Urothelium cell line (cell line): ENCODE measurements around the gene CLIC4.
"Not testable (repeated sequence)": the region's sequence is repeated elsewhere in the genome, so short reads cannot be mapped to it uniquely, and the experiment has no call there.

ENCODE experiments used
- DNase-seq: peaks from one replicate; pipeline ENCODE4 v3.0.0; 2011; ENCODE audit warnings: low spot score, mixed read lengths
- FAIRE-seq: peaks from 2 replicates; lab custom pipeline; 2011; peaks lifted over from hg19 to GRCh38; lab: Jason Lieb, UNC

CLIC4 gene

DNA sequence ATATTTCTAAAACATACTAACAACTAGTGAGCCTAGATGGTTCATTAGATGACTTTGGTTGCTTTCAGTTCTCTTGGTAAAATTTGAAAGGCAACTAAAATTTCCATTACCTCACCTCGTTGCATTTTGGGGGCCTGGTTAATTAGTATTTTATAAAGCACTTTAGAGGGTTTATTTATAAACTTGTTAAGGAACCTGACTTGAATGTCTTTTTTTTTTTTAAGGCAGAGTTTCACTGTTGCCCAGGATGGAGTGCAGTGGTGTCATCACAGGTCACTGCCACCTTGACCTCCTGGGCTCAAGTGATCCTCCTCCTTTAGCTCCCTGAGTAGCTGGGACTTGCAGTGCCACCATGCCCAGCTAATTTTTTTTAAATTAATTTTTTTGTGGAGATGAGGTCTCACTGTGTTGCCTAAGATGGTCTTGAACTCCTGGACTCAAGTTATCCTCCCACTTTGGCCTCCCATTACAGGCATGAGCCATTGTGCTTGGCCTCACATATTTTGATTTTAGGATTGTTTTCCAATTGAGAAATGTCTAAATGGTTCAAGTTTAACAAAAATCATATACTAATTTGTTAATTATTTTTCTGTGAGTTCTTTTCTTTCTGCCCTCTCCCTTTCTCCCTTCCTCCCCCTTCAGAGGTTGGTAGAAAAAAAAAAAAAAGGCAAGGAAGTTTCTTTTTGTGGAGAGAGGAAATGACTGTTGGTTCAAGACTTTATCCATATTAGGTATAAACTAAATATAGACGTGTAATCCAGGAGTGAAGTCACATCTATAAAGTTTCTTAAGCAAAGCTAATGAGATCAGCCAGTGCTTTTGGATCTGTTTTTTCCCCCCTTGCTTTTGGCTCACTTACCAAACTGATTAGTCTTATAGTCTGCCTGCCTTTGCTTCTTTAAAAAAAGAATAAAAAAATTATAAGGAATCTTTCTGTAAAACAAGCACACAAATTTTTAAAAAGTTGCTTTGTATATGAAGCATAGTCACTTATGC lies 24.7 kb downstream of the CLIC4 start:
- no peak for FAIRE-seq

DNA sequence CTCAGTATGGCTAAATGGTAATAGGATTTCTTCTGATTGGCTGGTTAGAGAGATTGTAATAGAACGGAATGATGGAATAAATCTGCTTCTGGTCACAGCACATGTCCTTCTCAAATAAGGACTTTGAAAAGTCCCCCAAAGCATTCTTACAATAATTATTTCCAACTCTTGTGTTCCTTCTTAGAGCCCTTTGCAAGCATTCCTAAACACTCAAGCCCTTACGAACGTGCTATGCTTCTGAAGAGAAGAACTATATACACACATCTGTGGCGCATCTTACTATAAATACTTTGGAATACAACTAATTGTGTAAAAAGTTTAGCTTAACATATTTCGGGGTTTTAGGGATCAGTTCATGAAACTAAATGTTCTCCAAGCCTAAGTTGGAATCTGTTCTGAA lies 25.6 kb downstream of the CLIC4 start:
- FAIRE-seq (no peak), DNase-seq (no peak)

More for the DNA sequence above, 24.7 kb downstream of the CLIC4 start:
- DNase-seq = peak; percentile 34

DNA sequence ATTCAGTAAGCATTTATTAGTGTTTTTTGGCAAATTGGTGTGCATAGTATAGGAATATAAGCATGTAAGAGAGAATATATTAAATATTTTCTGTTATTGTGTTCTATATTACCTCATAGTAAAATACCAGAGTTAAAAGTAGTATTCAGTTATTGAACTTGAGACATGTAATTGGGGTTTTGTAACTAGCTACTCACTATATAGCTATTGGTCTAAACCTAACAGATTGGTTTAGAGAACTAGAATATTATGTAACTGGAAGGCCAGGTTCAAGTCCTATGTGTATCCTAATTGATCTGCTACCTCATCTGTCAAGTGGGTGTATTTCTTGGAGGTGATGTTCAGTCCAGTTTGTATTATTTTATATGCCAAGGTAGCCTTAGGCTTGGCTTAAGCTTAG lies 26.3 kb downstream of the CLIC4 start:
- DNase-seq (no peak), FAIRE-seq (no peak)

DNA sequence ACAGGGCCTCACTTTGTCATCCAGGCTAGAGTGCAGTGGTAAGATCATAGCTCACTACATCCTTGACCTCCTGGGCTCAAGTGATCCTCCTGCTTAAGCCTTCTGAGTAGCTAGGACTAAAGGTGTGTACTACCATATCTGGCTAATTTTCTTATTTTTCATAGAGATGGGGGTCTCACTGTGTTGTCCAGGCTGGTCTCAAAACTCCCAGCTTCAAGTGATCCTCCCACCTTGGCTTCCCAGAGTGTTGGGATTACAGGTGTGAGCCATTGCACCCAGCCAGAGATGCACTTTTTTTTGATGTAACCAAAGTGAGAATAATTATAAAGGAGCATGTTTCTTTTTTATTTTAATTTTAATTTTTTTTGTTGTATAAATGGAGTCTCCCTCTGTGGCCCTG lies 28.4 kb downstream of the CLIC4 start:
- DNase-seq (no peak), FAIRE-seq (no peak)

DNA sequence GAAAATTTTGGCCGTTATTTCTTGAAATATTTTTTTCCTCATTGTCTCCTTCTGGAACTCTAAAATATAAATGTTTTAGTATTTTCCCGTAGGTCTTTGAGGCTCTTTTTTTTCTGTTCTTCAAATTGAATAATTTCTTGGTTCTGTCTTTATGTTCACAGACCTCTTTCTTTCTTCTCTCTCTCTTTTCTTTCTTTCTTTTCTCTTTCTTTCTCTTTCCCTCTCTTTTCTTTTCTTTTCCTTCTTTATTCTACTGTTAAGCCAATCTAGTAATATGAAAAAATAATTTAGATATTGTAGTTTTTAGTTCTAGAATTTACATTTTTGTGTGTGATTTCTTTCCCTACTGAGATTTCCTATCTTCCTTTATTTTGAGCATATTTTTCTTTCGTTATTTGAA lies 30.1 kb downstream of the CLIC4 start:
- FAIRE-seq (no peak), DNase-seq (no peak)

DNA sequence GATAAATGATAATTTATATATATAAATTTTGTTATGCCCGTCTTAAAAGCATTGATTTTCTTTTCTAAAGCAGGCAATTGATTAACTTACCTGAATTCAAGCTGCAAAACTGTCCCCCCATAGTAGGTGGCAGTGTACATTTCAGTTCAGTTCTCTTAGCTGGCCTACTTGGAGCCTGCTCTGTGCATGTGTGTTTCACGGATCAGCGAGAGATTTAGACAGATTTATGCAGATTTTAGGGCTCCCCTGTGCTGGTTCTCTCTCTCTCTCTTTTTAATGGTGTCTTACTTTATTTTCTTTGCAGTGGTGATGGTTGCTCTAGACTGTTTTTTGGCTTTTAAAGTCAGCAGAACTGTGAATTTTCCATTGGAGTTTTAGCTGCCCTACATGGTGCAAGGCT lies 30.7 kb downstream of the CLIC4 start:
- no peak for FAIRE-seq
- no peak for DNase-seq

DNA sequence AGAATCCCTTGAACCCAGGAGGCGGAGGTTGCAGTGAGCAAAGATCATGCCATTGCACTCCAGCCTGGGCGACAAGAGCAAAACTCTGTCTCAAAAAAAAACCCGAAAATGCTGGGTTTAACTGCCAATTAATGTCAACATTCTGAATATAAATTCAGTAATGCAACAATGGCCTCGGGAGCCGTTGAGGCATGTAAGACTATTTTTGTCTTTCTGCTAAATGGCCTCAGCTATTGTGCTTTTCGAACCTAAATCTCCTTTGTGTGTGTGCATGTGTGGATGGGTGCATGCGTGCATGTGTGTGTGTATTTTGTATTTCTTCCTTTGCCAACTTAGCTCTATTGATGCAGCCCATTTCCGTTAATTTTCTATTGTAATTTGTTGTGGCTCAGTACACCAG lies 31.6 kb downstream of the CLIC4 start:
- FAIRE-seq (no peak), DNase-seq (no peak)

DNA sequence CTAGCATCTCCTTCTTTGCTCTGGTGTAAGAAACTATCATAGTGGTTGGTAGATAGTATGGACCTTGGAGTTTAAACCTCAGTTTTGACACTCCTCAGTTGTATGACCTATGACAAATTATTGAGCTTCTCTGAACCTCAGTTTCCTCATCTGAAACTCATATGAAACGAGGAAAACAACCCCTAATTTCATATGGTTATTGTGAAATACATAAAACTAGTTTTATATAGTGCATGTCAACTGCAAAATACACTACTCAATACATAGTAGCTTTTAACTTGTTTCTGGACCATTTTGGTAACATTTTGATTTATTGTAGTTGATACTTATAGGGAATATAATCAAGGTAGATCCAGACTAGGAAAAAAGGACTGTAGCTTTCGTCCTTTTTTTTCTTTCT lies 32.9 kb downstream of the CLIC4 start:
- FAIRE-seq = no peak
- no peak for DNase-seq

DNA sequence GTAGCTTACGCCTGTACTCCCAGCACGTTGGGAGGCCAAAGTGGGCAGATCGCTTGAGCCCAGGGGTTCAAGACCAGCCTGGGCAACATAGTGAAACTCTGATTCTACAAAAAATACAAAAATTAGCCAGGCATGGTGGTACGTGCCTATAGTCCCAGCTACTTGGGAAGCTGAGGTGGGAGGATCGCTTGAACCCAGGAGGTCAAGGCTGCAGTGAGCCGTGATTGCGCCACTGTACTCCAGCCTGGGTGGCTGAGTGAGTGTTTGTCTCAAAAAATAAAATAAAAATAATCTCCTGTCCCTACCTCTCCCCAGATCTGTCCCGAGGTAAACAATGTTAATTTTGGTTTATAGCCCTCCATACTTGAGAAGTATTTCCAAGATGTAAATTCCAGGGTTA lies 34.0 kb downstream of the CLIC4 start:
- DNase-seq, FAIRE-seq: not testable (repeated sequence)

DNA sequence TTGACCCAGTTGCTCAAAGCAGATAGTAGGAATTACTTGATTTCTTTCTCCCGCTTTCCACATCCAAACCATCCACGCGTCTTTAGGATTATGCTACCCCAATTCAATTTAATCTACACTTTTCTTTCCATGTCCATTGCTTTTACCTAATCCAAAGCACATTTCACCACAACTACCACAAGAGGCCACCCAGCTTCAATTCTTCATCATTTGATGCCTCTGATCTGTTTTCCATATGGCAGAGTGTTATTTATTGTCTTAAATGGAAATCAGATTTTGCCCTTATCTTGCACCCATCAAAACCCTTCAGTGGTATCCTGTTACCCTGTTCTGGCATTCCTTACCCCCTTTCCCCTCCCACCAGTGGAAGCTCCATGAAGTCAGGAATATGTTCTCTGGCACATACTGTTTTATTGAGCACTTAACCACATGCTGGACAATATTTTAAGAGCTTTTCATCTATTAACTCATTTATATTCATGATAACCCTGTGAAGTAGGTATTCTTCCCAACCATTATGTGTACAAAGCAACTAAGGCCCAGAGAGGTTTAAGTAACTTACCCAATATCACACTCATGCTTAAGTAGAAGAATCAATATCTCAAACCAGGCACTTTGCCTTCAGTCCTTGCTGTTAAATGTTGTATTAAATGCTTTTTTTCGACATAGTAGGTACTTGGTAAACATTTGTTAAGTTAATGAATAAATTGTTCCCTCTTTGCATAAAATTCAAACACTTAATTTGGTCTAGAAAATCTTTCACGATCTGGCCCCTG lies 34.6 kb downstream of the CLIC4 start:
- FAIRE-seq (no peak), DNase-seq (no peak)

DNA sequence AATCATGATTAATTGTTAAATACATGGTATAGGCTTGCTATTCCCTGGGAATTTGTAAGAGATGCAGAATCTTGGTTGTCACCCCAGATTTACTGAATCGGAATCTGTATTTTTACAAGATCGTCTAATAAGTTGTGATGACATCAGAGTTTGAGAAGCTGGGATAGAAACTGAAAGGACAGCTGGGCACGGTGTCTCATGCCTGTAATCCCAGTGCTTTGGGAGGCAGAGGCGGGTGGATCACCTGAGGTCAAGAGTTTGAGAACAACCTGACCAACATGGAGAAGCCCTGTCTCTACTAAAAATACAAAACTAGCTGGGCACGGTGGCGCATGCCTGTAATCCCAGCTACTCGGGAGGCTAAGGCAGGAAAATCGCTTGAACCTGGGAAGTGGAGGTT lies 35.4 kb downstream of the CLIC4 start:
- not testable (repeated sequence) for DNase-seq, FAIRE-seq

DNA sequence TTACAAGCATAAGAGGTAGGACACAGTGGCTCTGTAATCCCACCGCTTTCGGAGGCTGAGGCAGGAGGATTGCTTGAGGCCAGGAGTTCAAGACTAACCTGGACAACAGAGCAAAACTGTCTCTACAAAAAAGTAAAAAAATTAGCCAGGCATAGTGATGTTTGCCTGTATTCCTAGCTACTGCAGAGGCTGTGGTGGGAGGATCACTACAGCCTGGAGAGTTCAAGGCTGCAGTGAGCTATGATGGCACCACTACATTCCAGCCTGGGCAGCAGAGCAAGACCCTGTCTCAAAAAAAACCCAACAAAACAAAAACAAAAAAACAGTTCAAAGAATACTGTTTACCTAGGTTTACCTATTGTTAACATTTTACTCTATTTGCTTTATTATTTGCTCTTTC lies 37.4 kb downstream of the CLIC4 start:
- FAIRE-seq (no peak), DNase-seq (no peak)

DNA sequence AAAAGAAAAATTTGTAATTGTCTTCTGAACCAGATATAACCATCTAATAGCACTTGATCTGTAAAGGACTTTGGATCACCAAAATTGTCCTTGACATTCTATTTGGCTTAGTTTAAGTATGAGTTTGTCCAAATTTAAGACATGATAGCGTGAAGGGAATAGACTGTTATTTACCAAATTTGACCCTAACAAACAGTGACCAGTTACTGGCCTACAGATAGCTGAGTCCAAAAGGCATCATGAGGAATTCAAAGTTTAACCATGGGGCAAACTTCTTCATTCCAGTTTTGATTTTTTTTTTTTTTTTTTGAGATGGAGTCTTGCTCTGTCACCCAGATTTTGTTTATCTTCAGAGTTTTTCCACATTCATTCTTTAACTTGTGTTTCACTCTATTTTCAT lies 38.5 kb downstream of the CLIC4 start:
- DNase-seq (no peak), FAIRE-seq (no peak)

DNA sequence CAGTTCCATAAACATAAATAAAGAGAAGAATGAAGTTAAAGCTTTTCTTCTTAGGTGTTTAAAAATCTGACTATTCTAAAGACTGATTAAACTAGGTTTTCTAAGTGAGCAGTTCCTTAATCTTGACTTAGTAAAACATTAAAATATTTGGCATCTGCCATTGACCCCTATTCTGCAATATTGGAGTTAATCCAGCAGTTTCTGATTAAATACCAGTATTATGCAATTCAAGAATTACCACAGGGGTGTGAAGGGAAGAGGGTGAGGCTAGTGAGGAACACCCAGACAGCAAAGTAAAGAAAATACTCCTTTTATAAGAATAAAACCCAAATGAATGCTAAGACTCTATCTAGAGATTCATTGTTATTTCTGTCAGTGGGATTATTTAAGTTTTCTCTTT lies 40.9 kb downstream of the CLIC4 start:
- no peak for FAIRE-seq
- no peak for DNase-seq

DNA sequence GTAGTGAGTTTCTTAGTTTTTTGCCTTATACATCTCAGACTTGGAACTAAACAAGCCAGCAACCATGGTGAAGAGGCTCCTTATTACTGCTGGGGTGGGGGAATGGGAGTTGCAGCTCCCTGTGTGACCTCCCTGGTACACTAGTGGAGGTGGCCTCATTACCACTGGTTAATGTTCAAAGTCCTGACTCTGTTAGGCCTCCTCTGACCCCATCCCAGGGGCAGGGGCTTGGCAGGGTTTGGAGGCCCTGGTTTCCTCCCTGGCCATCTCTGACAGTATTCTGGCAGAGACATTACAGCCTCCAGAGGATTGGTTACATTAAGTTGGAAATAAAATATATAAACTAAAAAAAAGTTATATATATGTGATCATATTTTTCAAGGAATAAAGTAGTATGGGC lies 45.2 kb downstream of the CLIC4 start:
- FAIRE-seq (no peak), DNase-seq (no peak)

DNA sequence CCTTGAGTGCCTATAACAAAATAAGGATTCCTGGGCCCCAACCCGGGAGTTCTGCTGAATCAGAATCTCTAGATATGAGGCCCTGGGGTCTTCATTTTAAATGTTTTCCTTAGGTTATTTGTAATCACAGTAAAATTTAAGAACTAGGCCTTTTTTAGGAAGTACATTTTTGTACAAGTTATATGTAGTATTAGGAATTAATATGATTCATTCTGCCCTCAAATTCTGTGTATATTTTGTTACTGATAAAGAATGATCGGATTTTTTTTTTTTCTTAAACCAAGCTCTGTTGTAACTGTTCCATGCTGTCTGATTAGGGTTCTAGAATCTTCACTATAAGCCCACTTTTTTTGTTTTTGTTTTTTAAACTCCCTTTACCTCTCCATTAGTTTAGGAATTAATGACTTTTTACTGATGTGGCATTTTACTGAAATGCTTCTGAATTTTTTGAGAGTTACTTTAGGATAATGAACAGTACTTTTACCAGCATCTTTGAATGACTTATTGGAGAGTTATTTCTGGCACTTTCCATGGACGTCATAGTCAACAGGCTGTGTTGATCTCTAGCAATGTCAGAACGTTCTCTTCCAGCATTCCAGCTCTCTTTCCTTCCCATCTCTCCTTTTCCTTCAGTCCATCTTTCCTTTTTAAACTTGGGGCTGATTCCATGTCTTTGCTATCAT lies 48.3 kb downstream of the CLIC4 start:
- DNase-seq (no peak), FAIRE-seq (no peak)

DNA sequence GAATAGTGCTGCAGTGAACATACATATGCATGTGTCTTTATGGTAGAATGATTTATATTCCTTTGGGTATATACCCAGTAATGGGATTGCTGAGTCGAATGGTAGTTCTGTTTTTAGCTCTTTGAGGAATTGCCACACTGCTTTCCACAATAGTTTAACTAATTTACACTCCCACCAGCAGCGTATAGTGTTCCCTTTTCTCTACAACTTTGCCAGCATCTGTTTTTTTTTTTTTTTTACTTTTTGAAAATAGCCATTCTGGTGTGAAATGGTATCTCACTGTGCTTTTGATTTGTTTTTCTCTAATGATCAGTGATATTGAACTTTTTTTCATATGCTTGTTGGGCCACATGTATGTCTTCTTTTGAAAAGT lies 48.9 kb downstream of the CLIC4 start:
- FAIRE-seq, DNase-seq: not testable (repeated sequence)

DNA sequence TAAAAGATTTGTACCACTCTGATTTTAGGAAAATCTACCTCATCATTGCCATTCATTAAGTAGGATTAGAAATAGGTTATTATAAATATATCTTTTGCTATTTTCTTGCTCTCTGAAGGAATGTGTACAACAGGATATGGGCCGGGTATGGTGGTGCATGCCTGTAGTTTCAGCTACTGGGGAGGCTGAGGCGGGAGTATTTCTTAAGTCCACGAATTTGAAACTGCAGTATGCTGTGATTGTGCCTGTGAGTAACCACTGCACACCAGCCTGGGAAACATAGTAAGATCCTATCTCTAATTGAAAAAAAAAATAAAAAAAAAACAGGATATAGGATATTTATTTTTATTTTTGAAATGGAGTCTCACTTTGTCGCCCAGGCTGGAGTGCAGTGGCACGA lies 50.0 kb downstream of the CLIC4 start:
- no peak for FAIRE-seq
- DNase-seq = no peak

DNA sequence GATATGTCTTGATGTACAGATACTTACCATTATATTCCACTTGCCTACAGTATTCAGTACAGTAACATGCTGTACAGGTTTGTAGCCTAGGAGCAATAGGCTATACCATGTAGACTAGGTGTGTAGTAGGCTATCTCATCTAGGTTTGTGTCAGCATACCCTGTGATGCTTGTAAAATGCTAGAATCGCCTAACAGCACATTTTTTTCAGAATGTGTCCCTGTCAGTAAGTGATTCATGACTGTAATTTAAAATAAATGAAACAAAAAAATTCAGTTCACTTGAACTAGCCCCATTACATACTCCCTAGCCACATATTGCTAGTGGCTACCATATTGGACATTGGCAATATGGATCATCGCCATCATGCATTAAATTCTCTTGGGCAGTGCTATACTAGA lies 51.3 kb downstream of the CLIC4 start:
- FAIRE-seq = no peak
- no peak for DNase-seq

DNA sequence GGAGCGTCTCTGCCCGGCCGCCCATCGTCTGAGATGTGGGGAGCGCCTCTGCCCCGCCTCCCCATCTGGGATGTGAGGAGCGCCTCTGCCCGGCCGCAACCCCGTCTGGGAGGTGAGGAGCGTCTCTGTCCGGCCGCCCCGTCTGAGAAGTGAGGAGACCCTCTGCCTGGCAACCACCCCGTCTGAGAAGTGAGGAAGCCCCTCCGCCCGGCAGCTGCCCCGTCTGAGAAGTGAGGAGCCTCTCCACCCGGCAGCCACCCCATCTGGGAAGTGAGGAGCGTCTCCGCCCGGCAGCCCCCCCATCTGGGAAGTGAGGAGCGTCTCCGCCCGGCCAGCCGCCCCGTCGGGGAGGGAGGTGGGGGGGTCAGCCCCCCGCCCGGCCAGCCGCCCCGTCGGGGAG lies 54.0 kb downstream of the CLIC4 start:
- not testable (repeated sequence) for DNase-seq, FAIRE-seq

DNA sequence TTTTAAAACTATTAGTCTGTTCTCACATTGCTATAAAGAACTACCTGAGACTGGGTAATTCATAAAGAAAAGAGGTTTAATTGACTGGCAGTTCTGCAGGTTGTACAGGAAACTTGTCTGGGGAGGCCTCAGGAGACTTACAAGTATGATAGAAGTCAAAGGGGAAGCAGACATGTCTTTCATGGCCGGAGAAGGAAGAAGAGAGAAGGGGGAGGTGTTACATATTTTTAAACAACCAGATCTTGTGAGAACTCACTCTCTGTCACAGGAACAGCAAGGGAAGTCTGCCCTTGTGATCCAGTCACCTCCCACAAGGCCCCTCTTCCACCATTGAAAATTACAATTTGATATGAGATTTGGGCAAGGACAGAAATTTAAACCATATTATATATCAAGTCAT lies 55.9 kb downstream of the CLIC4 start:
- DNase-seq = no peak
- FAIRE-seq = no peak
